Thoracic aorta (tissue), 2 donors: ENCODE measurements around the gene CIROP. TPM values are rescaled to one million over a fixed set of nuclear protein-coding genes. Genes with fewer than 3 reads are reported as not detected.

Source experiments
- ATAC-seq: fragments of 150-250 bp; one replicate; pipeline ENCODE4 v1.8.0; 2017; ENCODE audit warnings: low read depth; ENCODE audit not compliant: insufficient number of reproducible peaks, low FRiP score
- DNase-seq: peaks from one replicate; pipeline ENCODE4 v3.0.0-alpha.2; 2020; ENCODE audit warnings: low spot score
- H3K27ac ChIP-seq, 2 donors: fragments of 200-600 bp; sonication (generic); 1 replicate in 1 of 2; 2 replicates in 1 of 2; pipeline ENCODE4 v1.5.1; 2016; ENCODE audit warnings: mild to moderate bottlenecking in 2 of 2, moderate library complexity in 2 of 2
- H3K27me3 ChIP-seq: fragments of 200-600 bp; sonication (generic); replicated peaks from 2 replicates; pipeline ENCODE4 v1.6.0; 2016; ENCODE audit warnings: mild to moderate bottlenecking; ENCODE audit not compliant: insufficient read depth
- H3K36me3 ChIP-seq: fragments of 200-600 bp; sonication (generic); one replicate; pipeline ENCODE4 v1.5.1; 2016
- H3K4me1 ChIP-seq, 2 donors: fragments of 200-600 bp; sonication (generic); 1 replicate in 1 of 2; 2 replicates in 1 of 2; pipeline versions ENCODE4 v1.5.1 to v1.6.0; 2016; ENCODE audit warnings: low read depth in 2 of 2, mild to moderate bottlenecking in 1 of 2; ENCODE audit not compliant: control insufficient read depth in 1 of 2
- H3K4me3 ChIP-seq: fragments of 200-600 bp; sonication (generic); 2 replicates; pipeline ENCODE4 v1.5.1; 2016; ENCODE audit warnings: mild to moderate bottlenecking
- H3K9me3 ChIP-seq: fragments of 200-600 bp; sonication (generic); 2 replicates; pipeline ENCODE4 v1.5.1; 2016
- total RNA-seq, 2 donors: library from RNA; depleted of rRNA; stranded (reverse); fragments of >200 nt; gene quantifications; one replicate each; pipeline versions ENCODE4 v1.1.0 to v1.2.3, GENCODE V29; 2016
- TF ChIP-seq, protein P1 (sequence below): fragments of 200-600 bp; sonication (generic); IDR thresholded peaks from one replicate; pipeline ENCODE4 v1.5.1; 2019; ENCODE audit warnings: antibody characterized with exemption

The CIROP gene
- total RNA-seq, 2 donors from 2014 or later: 1.1 TPM; not detected in 1

GRCh38 chr14:23095196-23096108 is 9.3 kb downstream of the CIROP start, which contains the start of gene C14orf119:
C14orf119 (plus strand) TSS chr14:23095505; CDS start chr14:23097659, 2,154 bp downstream.
- TF ChIP-seq, protein P1, sequence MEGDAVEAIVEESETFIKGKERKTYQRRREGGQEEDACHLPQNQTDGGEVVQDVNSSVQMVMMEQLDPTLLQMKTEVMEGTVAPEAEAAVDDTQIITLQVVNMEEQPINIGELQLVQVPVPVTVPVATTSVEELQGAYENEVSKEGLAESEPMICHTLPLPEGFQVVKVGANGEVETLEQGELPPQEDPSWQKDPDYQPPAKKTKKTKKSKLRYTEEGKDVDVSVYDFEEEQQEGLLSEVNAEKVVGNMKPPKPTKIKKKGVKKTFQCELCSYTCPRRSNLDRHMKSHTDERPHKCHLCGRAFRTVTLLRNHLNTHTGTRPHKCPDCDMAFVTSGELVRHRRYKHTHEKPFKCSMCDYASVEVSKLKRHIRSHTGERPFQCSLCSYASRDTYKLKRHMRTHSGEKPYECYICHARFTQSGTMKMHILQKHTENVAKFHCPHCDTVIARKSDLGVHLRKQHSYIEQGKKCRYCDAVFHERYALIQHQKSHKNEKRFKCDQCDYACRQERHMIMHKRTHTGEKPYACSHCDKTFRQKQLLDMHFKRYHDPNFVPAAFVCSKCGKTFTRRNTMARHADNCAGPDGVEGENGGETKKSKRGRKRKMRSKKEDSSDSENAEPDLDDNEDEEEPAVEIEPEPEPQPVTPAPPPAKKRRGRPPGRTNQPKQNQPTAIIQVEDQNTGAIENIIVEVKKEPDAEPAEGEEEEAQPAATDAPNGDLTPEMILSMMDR: no peak
- peaks cover 33% of the 10 kb centered on the region for H3K36me3 ChIP-seq
- peak within 1 kb of the TSS; percentile 92 to 94 for H3K27ac ChIP-seq
- ATAC-seq (peak; percentile 100), DNase-seq (peak; percentile 100)
- H3K4me1 ChIP-seq: peaks cover 19 to 33% of the 10 kb centered on the region in 2 donors
- peak within 1 kb of the TSS; percentile 78 for H3K4me3 ChIP-seq
- no peaks in the 10 kb centered on the region for H3K9me3 ChIP-seq
- H3K27me3 ChIP-seq: no peaks in the 10 kb centered on the region

- ATAC-seq (peak; percentile 33), DNase-seq (peak; percentile 40)
- Histone ChIP-seq H3K27me3 (no peaks in the 10 kb centered on the region), H3K9me3 (no peaks in the 10 kb centered on the region), H3K36me3 (peaks cover 39% of the 10 kb centered on the region), H3K27ac (peak within 1 kb of the TSS; percentile 92 to 94), H3K4me1 (peaks cover 19 to 33% of the 10 kb centered on the region in 2 donors), H3K4me3 (peak within 1 kb of the TSS; percentile 78)
- TF ChIP-seq, protein P1: no peak
Observed at GRCh38 chr14:23094666-23095195, 10.1 kb downstream of the CIROP start, which contains the start of gene ACIN1. ACIN1 (minus strand) TSS chr14:23095136; CDS start chr14:23095112, 24 bp downstream.

- no peaks in the 10 kb centered on the region for H3K9me3 ChIP-seq
- TF ChIP-seq, protein P1: no peak
- H3K4me3 ChIP-seq: peak overlapping the region; percentile 78
- DNase-seq: no peak
- H3K36me3 ChIP-seq: peaks cover 45% of the 10 kb centered on the region
- ATAC-seq: no peak
- H3K27me3 ChIP-seq: no peaks in the 10 kb centered on the region
- H3K27ac ChIP-seq: peak overlapping the region; percentile 90 to 92
- peaks cover 19 to 33% of the 10 kb centered on the region in 2 donors for H3K4me1 ChIP-seq
Observed at GRCh38 chr14:23093991-23094665, 10.7 kb downstream of the CIROP start.

DNA sequence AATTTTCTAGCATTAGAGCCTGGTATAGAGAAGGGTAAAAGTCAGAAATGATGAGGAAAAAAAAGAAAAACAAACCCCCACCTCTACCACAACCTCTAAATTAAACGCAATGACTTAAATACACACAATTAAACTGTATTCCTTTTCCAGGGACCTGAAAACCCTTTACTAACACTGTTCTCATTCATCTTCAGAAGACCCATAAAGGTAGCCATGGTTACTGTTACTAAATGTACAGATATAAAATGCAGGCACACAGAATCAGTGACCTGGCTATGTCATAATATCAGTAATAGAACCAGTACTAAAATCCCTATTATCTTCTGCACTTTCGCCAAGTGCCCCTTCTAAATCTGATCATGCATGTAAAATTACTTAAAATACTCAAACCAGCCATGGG is 11.3 kb downstream of the CIROP start:
- H3K9me3 ChIP-seq: no peaks in the 10 kb centered on the region
- H3K27me3 ChIP-seq: no peaks in the 10 kb centered on the region
- DNase-seq (no peak), ATAC-seq (no peak)
- peaks cover 46% of the 10 kb centered on the region for H3K36me3 ChIP-seq
- TF ChIP-seq, protein P1: no peak
- peak overlapping the region; percentile 78 for H3K4me3 ChIP-seq
- H3K4me1 ChIP-seq: peaks cover 19 to 33% of the 10 kb centered on the region in 2 donors
- H3K27ac ChIP-seq: no peak overlapping the region
